GF-D8 (cell line): ENCODE results near the gene IKBKE.

Experiments
- DNase-seq: peaks from one replicate; lab custom pipeline; 2025; lab: John Stamatoyannopoulos, UW

Gene IKBKE

DNA sequence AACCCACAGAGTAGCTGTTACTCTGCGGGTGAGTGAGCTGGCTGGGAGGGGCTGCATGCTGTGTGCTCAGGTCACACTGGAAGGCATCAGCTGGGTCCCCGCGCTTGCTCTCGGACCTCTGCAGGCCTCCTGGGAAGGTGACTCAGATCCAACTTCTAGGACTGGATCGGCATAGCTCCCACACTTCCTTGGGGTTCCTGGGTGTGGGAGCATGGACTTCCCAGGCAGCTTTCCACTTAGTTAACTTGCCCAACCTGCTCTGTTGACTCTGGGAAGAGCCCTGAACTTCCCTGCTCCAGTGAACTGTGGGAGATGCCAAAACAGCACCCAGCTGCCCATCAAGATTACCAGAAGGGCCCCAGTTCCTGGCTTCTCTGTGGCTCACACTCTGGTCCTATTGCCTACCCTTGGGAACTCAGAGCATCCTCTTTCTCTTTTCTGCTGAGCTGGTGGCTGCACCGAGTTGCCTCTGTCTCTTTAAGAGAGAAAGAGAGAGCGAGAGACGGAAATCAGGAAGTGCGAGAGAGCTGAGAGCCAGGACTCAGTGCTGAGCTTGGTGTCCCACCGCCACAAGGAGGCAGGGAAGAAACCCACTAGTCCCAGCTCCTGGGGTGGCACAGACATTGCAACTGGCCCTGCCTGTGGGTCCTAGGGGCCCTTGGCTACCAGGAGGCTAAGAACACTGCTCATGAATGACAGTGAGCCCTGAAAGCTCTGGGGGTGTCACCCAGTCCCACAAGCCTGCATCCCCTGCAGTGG lies at the start of gene IKBKE:
Gene IKBKE (plus strand): TSS at position 544 of the 759 bp plus-strand sequence. CDS start 2,752 bp downstream, outside the sequence.
- peak; percentile 85 for DNase-seq

DNA sequence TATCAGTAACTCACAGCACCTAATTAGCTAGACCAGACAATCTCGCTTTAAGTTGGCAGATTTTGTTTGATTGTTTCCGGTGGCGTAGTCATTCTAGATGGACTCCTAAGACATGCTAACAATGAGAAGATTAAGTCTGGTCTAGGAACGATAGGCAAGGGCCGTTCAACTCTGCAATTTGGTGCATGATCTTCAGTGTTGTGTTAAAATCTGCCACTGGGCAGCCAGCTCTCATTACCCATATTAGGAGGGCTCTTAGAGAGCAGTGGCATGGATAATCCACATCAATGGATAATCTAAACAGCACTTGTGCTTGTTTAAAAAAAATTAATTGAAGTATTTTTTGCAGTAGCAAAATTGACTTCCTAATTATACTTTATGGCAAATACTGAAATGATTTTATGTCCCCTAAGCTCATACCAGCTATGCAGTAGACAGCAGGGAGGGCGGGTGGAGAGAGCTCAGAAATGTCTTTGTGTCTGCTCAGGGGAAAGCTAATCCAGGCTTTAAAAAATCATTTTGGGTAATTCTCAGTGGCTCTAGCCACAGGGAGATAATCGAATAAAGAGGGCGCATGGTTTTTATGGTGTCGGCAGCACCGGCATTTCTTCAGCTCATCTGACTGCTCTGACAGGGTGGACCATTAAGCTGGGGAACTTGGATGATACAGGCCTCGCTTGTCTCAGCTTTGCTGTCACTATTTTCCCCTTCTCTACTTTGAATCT lies 48.5 kb upstream of the IKBKE start:
- DNase-seq = no peak

GRCh38 chr1:206422525-206422924 lies 47.8 kb upstream of the IKBKE start:
- DNase-seq = no peak

GRCh38 chr1:206427291-206427690 lies 43.0 kb upstream of the IKBKE start:
- no peak for DNase-seq

DNA sequence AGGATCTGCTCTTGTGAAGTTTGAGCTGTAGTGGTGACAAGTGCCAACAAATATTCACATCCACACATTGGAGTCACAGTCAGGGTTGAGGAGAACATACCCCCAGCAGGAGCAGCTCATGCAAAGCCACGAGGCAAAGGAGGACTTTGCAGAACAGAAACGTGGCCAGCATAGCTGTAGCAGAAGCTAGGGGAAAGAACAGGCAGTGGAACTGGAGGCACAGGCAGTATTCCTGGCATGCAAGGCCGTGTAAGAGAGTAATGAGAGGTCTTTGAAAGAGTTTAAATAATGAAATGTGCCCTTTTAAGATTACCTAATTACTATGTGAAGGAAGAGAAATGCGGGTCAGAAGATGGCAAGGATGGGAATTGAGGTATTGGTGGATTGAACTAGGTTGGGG lies 40.9 kb upstream of the IKBKE start:
- no peak for DNase-seq

DNA sequence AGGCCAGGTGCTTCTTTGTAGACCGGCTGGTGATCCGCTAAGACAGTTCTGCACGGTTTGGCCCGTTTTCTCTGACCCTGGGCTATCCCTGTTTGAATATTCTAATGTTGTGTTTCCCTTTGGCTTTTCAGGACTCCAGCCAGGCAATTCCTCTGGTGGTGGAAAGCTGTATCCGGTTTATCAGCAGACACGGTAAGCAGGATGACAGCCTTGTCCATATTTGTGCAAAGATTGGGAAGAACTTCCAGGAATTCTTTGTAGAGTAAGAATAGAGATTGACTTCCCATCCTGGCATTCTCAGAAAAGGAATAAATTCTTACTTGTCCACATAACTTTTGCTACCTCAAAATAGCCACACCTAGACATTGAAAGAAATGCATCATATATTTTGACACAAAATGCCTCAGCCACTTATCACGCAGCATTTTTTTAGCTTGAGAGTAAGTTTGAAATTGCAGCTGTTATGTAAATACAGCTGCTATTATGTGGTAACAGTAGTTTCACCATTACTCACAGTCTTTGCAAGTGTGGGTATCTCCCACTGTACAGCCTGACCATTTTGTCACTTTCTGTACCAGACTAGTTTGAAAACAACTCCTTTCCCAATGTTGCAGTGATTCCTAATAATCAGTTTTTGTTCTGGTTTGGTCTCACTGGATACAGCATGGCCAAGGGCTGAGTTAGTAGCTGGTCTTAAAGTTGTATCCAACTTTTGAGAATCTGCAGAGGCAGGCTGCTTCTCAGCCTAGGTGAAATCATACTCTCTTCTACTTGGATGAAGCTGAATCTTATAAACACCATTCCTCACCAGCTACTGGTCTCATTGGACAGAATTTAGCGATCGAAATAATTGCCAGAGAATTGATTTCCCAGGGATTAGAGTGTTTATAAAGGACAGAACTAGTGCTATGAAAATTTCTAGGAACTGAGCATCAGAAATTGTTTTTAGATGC lies 40.0 kb upstream of the IKBKE start:
- DNase-seq = peak; percentile 1

DNA sequence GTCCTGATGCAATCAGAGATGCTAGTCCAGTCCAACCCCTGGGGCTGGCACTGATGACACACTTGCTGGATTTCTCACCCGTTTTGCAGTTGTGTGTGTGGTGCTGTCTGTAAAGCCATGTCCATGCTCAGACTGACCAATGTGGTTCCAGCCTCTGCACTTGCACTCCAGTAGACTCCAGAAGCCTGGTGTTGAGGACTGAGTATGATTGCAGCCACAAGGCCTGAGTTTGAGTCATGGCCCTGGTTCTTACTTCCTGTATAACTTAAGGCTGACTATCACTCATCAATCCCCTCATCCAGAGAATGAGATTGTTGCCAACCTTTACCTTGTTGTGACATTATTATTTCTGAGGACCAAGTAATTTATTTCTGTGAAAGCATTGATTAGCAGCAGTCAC lies 34.8 kb upstream of the IKBKE start:
- no peak for DNase-seq

DNA sequence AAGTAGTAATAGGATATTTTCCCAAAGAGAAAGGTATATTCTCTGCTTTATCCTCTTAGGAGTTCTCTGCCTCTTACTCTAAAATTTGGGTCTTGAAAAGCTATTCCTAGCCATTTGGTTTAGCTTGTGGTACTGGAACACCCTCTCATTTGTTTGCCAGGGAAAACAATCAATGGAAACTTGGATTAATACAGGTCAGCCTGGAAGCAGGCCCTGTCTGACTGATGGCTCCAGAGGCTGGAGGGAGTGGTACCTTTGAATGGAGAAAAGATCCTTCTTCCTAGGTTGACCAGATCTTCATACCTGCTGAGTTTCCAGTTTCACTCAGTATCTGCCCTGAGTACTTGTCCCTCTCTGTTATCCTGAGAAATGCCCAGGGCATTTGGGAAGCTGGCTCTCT lies 31.7 kb upstream of the IKBKE start:
- DNase-seq = no peak

DNA sequence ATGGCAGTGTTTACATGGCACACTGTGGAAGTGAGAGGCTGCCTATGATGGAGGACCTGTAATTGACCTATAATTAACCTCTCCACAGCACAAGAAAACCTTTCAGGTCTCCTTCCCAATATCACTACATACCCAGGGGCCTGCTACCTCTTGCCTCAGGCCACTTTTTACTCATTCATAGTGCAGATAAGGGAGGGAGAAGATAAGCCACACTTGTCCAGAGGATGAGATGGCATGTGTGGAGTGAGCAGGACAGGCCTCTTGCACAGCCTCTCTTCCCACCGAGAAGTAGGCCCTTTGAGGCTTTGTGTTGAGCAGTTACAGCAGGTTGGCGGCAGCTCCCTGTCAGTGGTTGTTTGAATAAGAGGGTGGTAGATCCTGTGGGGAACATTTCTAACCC lies 31.1 kb upstream of the IKBKE start:
- no peak for DNase-seq

GRCh38 chr1:206441336-206441967 lies 28.8 kb upstream of the IKBKE start:
- no peak for DNase-seq

DNA sequence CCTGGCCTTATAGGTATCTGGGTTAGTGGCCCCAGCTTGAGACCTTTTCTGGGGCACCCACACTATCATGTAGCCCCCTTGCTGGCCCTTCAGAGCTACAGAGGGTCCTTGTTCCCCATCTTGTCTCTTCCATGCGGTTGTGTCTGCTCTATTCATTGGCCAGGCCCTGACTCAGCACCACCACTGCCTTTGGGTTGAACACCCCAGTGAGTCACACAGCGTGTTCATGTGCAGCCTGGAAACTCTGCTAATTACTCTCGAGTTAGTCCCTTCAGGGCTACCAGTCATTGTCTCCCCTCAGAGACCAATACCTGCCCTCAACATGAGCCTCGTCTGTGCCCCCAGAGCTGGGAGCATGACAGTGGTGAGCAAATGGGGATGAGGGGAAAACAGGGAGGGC lies 28.2 kb upstream of the IKBKE start:
- DNase-seq = no peak

GRCh38 chr1:206445116-206445515 lies 25.2 kb upstream of the IKBKE start:
- no peak for DNase-seq

- DNase-seq = no peak
These were observed 24.3 kb upstream of the IKBKE start for GRCh38 chr1:206445911-206446356.

DNA sequence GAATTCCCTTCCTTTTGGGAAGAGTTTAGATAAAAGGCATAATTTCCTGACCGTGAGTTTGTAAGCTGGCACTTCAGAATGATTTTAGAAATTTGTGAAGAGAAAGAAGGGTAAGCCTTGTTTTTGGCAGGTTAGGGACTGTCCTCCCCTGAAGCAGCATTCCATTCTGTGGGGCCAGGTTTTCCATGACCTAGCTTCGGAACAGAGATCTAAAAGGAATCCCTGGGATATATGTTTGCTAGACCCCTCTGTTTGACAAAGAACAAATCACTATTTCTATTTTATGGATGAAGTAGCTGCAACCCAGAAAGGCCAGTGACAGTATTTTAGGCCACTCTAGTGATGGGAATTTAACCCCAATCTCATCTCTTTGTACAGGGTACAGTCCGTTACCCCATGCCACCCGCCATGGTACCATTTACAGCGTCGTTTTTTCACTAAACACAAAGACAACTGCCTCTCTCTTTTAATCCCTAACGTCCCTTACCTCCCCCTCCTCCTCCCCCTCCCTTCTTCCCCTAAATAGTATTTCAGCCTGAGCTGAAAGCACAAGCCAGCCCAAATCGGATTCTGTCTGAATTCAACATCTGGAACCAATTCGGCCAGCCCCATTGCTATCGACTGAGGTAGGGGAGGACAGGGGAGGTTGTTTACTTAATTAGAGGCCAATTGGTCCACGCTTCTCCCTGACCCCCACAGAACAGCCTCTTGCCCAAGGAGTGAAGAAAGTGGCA lies 23.4 kb upstream of the IKBKE start:
- no peak for DNase-seq

- no peak for DNase-seq
These were observed 22.9 kb upstream of the IKBKE start for GRCh38 chr1:206447422-206447765.

GRCh38 chr1:206447792-206448191 lies 22.5 kb upstream of the IKBKE start:
- DNase-seq = no peak

DNA sequence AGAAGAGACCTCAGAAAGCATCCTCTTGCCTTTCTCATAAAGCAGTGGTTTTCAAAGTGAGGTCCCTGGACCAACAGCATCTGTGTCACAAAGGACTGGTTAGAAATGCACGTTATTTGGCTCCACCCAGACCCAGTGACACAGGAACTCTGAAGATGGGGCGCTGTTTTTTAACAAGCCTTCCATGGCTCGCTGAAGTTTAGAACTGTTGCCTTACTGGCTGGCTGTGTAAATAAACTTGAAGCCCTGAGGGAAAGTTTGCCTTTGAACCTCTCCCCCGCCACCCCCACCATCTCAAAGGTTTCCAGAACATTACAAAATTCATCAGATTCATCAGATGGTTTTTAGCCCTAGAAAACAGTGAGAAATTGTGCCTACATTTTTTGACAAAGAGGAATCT lies 21.8 kb upstream of the IKBKE start:
- no peak for DNase-seq

DNA sequence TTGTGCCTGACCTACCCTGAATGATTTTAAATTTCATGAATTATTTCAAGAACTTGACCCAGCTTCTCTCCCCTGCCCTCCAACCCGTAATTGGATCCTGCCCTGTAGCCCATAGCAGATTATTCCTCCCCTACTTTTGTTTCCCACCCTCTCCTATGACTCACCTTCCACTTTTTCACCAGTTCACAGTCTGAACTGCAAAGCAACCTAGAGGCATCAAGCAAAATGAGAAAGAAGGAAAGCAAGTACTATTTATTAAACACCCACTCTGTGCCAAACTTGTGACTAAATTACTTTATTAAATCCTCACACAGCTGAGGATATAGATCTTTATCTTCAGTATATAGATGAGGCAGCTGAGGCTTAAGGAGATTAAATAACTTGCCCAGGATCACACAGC lies 20.7 kb upstream of the IKBKE start:
- DNase-seq = no peak

DNA sequence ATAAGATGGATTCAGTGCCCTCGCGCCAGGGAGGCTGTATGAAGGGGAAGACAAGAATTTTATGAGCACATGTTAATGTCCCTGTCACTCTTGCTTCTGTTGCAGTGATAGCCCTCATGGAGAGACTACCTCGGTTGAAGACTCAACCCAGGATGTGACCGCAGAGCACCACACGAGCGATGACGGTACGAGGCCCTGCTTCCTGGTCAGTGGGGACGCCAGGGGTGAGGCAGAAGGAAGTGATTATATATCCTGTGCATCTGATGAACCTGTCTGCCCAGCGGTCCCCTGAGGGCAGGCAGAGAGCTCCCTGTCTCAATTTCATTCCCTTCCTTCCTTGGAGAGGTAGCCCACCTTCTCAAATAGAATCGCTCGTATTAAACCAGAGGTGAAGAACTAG lies 20.0 kb upstream of the IKBKE start:
- DNase-seq = no peak

DNA sequence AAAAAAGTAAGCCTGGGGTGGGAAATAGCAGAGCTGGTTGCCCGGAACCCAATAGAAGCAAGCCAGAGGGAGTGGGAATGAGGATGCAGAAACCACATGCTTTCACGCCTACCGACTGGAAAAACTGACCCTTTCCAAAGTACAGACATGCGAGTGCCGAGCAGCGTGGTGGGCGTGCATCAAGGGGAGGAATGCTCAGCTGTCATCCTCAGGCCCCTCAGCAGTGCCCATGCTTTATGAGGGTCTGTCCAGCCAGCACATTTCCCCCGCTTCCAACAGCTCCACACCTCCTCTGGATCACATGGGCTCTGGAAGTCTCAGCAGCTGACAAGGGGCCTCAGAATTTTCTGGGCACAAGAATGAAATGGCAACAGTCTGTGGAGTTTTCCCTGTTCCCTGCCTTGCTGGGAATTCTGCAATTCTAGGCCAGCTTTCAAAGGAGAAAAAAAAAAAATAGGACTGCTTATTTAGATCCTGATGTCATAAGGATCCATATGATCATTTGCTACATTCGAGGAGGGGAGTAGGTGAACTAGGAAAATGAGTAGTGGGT lies 19.1 kb upstream of the IKBKE start:
- DNase-seq = no peak

DNA sequence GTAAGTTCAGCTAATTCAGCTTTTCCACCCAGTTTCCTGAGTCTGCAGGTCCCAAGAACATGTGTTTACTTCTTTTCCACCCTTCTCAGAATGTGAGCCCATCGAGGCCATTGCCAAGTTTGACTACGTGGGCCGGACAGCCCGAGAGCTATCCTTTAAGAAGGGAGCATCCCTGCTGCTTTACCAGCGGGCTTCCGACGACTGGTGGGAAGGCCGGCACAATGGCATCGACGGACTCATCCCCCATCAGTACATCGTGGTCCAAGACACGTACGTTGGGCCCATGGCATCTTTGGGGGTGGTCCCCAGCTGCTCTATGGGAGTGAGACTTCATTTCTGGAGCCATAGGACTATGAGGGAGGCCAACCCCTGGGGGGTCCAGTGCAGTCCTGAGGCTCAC lies 17.2 kb upstream of the IKBKE start:
- DNase-seq = no peak
